NT2/D1 (cell line): ENCODE results near the gene RNF39.
A peak's percentile ranks its signal among the peaks of the same experiment; 100 is the strongest.

Source experiments
- DNase-seq: peaks from one replicate; pipeline ENCODE4 v3.0.0-alpha.2; 2011; ENCODE audit warnings: low read depth, low spot score
- H3K27me3 ChIP-seq: 2 replicates; pipeline ENCODE4 v1.6.0; 2011; ENCODE audit warnings: mild to moderate bottlenecking; ENCODE audit not compliant: insufficient read length, insufficient read depth
- H3K36me3 ChIP-seq: 2 replicates; pipeline ENCODE4 v1.6.1; 2011; ENCODE audit warnings: mild to moderate bottlenecking, low read length, mixed read lengths; ENCODE audit not compliant: insufficient read depth, insufficient read length
- H3K4me1 ChIP-seq: 2 replicates; pipeline ENCODE4 v1.5.1; 2011; ENCODE audit not compliant: insufficient read depth, insufficient read length
- H3K4me3 ChIP-seq: 2 replicates; pipeline ENCODE4 v1.5.1; 2011; ENCODE audit warnings: low read depth; ENCODE audit not compliant: insufficient read length
- H3K9ac ChIP-seq: 2 replicates; pipeline ENCODE4 v1.6.0; 2011; ENCODE audit warnings: low read depth; ENCODE audit not compliant: insufficient read length
- H3K9me3 ChIP-seq: 2 replicates; pipeline ENCODE4 v1.5.1; 2011; ENCODE audit warnings: mild to moderate bottlenecking, low read length; ENCODE audit not compliant: insufficient read depth
- SUZ12 ChIP-seq: IDR thresholded peaks from 2 replicates; pipeline ENCODE4 v1.6.1; 2011; ENCODE audit not compliant: insufficient read length, insufficient read depth; ENCODE audit errors: extremely low read depth
- YY1 ChIP-seq: IDR thresholded peaks from 2 replicates; pipeline ENCODE4 v1.6.1; 2011; ENCODE audit not compliant: insufficient read length, insufficient read depth
- ZNF274 ChIP-seq: IDR thresholded peaks from 2 replicates; pipeline ENCODE4 v1.6.1; 2011; ENCODE audit warnings: mild to moderate bottlenecking, low read depth, low read length

Gene RNF39

GRCh38 chr6:30071858-30072257 lies 3.7 kb downstream of the RNF39 start:
- Histone ChIP-seq H3K27me3 (peaks cover 24% of the 10 kb centered on the region), H3K4me3 (no peak overlapping the region), H3K9me3 (no peaks in the 10 kb centered on the region), H3K9ac (no peak overlapping the region), H3K36me3 (peaks cover 14% of the 10 kb centered on the region), H3K4me1 (peaks cover 13% of the 10 kb centered on the region)
- TF ChIP-seq ZNF274 (no peak), SUZ12 (no peak), YY1 (no peak)
- no peak for DNase-seq

GRCh38 chr6:30071081-30071818 lies 4.3 kb downstream of the RNF39 start:
- H3K9me3 ChIP-seq: no peaks in the 10 kb centered on the region
- peaks cover 14% of the 10 kb centered on the region for H3K36me3 ChIP-seq
- H3K4me1 ChIP-seq: peaks cover 13% of the 10 kb centered on the region
- H3K4me3 ChIP-seq: no peak overlapping the region
- DNase-seq: no peak
- peaks cover 24% of the 10 kb centered on the region for H3K27me3 ChIP-seq
- TF ChIP-seq SUZ12 (no peak), ZNF274 (no peak), YY1 (no peak)
- no peak overlapping the region for H3K9ac ChIP-seq

- Histone ChIP-seq H3K9me3 (no peaks in the 10 kb centered on the region), H3K4me1 (peaks cover 2% of the 10 kb centered on the region)
- DNase-seq: peak; percentile 68
Observed at GRCh38 chr6:30067460-30068139, 8.0 kb downstream of the RNF39 start.

GRCh38 chr6:30066577-30067459 lies 8.8 kb downstream of the RNF39 start, which contains the start of gene PPP1R11:
Gene PPP1R11, plus strand, starts transcription at chr6:30067198. Its CDS starts 213 bp downstream, at chr6:30067411.
- TF ChIP-seq SUZ12 (no peak), ZNF274 (no peak), YY1 (no peak)
- no peaks in the 10 kb centered on the region for H3K9me3 ChIP-seq
- H3K4me3 ChIP-seq: peak within 1 kb of the TSS; percentile 68
- H3K27me3 ChIP-seq: no peaks in the 10 kb centered on the region
- peak within 1 kb of the TSS; percentile 83 for H3K9ac ChIP-seq
- peaks cover 2% of the 10 kb centered on the region for H3K4me1 ChIP-seq
- H3K36me3 ChIP-seq: peaks cover 25% of the 10 kb centered on the region
- DNase-seq: peak; percentile 93

More at GRCh38 chr6:30067460-30068139, 8.0 kb downstream of the RNF39 start:
- TF ChIP-seq YY1: no peak
- no peak for TF ChIP-seq ZNF274
- no peak for TF ChIP-seq SUZ12
- peak overlapping the region; percentile 74 for H3K9ac ChIP-seq
- peak overlapping the region; percentile 68 for H3K4me3 ChIP-seq
- peaks cover 4% of the 10 kb centered on the region for H3K27me3 ChIP-seq
- peaks cover 25% of the 10 kb centered on the region for H3K36me3 ChIP-seq

GRCh38 chr6:30066082-30066481 lies 9.5 kb downstream of the RNF39 start:
- Histone ChIP-seq H3K4me1 (no peaks in the 10 kb centered on the region), H3K9me3 (no peaks in the 10 kb centered on the region), H3K27me3 (no peaks in the 10 kb centered on the region), H3K4me3 (peak overlapping the region; percentile 59), H3K9ac (peak overlapping the region; percentile 83), H3K36me3 (peaks cover 25% of the 10 kb centered on the region)
- TF ChIP-seq YY1: no peak
- TF ChIP-seq ZNF274: no peak
- TF ChIP-seq SUZ12: no peak
- DNase-seq: no peak

- no peak for DNase-seq
- H3K9me3 ChIP-seq: no peaks in the 10 kb centered on the region
- no peaks in the 10 kb centered on the region for H3K27me3 ChIP-seq
- H3K9ac ChIP-seq: no peak overlapping the region
- no peaks in the 10 kb centered on the region for H3K4me1 ChIP-seq
- no peak for TF ChIP-seq YY1
- no peak for TF ChIP-seq ZNF274
- no peak overlapping the region for H3K4me3 ChIP-seq
- peaks cover 13% of the 10 kb centered on the region for H3K36me3 ChIP-seq
Observed at GRCh38 chr6:30063315-30063714, 12.3 kb downstream of the RNF39 start.
